ENCODE data around the gene TBL1XR1.
A peak's percentile ranks its signal among the peaks of the same experiment; 100 is the strongest.
"Not testable (repeated sequence)": the region's sequence is repeated elsewhere in the genome, so short reads cannot be mapped to it uniquely, and the experiment has no call there.

TBL1XR1 gene

DNA sequence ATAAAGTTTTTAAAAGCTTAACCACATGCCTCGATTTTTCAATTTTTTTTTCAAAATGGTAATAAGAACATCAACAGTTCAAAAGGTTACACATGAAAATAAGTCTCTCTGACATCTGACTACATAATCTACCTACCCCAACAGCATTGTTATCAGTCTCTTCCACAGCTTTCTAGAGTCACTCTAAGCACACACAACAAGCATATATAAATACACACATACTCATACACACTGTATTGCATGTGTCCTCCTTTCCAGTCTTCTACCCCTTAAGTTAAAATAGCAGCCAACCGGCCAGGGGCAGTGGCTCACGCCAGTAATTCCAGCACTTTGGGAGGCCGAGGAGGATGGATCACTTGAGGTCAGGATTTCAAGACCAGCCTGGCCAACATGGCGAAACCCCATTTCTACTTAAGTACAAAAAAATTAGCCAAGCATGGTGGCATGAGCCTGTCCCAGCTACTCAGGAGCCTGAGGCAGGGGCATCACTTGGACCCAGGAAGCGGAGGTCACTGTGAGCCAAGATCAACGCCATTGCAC is 12.2 kb downstream of the TBL1XR1 start:
- Histone ChIP-seq H3K36me3 (no peaks in the 10 kb centered on the region), H3K27me3 (no peaks in the 10 kb centered on the region), H3K27ac (peak overlapping the region; percentile 5), H3K9me3 (no peaks in the 10 kb centered on the region), H3K4me3 (no peak overlapping the region), H3K4me1 (peaks cover 0 to 57% (median 28%) of the 10 kb centered on the region in 4 donors)
- DNase-seq = no peak
- no peak for TF ChIP-seq CTCF (IDR thresholded peaks at IDR 0.05)
- intact Hi-C loops (cut with DNase I; ENCODE audit: low total_unique reads) = no loop called here

DNA sequence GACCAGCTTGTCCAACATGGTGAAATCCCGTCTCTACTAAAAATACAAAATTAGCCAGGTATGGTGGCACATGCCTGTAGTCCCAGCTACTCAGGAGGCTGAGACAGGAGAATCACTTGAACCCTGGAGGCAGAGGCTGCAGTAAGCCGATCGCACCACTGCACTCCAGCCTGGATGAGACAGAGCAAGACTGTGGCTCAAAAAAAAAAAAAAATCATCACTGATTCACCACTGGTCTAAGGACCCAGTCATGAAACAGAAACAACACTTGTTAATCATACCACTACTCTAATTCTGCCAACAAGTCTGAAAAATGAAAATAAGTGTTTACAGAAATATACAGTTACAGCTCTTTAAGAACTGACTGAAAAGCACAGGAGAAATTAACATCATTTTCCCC is 12.7 kb downstream of the TBL1XR1 start:
- peaks cover 0 to 59% (median 28%) of the 10 kb centered on the region in 4 donors for H3K4me1 ChIP-seq
- H3K4me3 ChIP-seq = not testable (repeated sequence)

DNA sequence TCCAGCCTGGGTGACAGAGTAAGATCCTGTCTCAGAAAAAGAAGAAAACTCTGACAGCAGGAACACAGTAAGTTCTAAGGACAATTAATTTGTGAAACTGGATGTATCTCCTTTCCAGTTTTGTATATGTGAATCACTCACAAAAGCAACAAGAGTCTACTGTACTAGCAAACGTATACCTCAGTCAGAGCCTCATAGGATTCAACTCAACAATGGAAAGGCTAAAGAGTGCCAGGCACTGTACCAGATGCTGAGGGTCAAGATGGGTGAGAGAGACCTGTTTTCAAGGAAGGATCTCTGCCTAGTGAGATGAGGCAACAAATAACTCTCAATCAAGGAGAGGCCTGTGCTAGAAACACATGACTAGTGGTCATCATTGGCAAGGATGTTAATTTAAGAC is 14.9 kb downstream of the TBL1XR1 start:
- Histone ChIP-seq H3K27ac (no peak overlapping the region), H3K27me3 (no peaks in the 10 kb centered on the region), H3K9me3 (no peaks in the 10 kb centered on the region), H3K4me1 (peaks cover 0 to 65% (median 27%) of the 10 kb centered on the region in 4 donors), H3K36me3 (no peaks in the 10 kb centered on the region), H3K4me3 (no peak overlapping the region)
- no peak for DNase-seq
- TF ChIP-seq CTCF (IDR thresholded peaks at IDR 0.05) = no peak
- intact Hi-C loops (cut with DNase I; ENCODE audit: low total_unique reads) = no loop called here

More for the DNA sequence above, 12.7 kb downstream of the TBL1XR1 start:
- H3K27me3 ChIP-seq; DNase-seq; H3K36me3 ChIP-seq; H3K9me3 ChIP-seq; intact Hi-C loops (cut with DNase I; ENCODE audit: low total_unique reads): not testable (repeated sequence)
- H3K27ac ChIP-seq = peak overlapping the region in 1 of 2 donors; percentile 21
- TF ChIP-seq CTCF (IDR thresholded peaks at IDR 0.05) = peak in 1 of 2 experiments; percentile 7

- no peak for TF ChIP-seq CTCF (IDR thresholded peaks at IDR 0.05)
Observed at GRCh38 chr3:177181418-177181817, 15.9 kb downstream of the TBL1XR1 start.

DNA sequence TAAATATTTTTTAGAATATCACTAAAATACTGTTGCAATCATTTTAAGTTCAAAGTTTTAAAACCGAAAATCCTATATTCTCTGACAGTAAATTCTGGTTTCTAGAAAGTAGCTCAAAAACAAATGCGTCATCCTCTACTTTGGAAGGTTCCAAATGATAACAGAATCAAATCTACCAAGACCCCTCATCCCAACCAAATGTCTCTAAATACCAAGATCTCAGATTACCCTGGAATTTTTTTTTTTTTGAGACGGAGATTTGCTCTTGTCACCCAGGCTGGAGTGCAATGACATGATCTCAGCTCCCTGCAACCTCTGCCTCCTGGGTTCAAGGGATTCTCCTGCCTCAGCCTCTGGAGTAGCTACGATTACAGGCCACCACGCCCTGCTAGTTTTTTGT is 16.8 kb downstream of the TBL1XR1 start:
- Histone ChIP-seq H3K27me3 (no peaks in the 10 kb centered on the region), H3K4me1 (peaks cover 0 to 57% (median 21%) of the 10 kb centered on the region in 4 donors), H3K27ac (no peak overlapping the region), H3K36me3 (no peaks in the 10 kb centered on the region), H3K4me3 (no peak overlapping the region), H3K9me3 (no peaks in the 10 kb centered on the region)
- intact Hi-C loops (cut with DNase I; ENCODE audit: low total_unique reads) = no loop called here
- DNase-seq = no peak
- TF ChIP-seq CTCF (IDR thresholded peaks at IDR 0.05) = no peak

More at GRCh38 chr3:177181418-177181817, 15.9 kb downstream of the TBL1XR1 start:
- no peaks in the 10 kb centered on the region for H3K9me3 ChIP-seq
- H3K4me3 ChIP-seq = no peak overlapping the region
- H3K27me3 ChIP-seq = no peaks in the 10 kb centered on the region
- peaks cover 0 to 65% (median 27%) of the 10 kb centered on the region in 4 donors for H3K4me1 ChIP-seq
- H3K27ac ChIP-seq = no peak overlapping the region
- H3K36me3 ChIP-seq = no peaks in the 10 kb centered on the region
- no peak for DNase-seq
- intact Hi-C loops (cut with DNase I; ENCODE audit: low total_unique reads) = no loop called here

Measured in tibial artery (tissue), 4 donors.